Activated CD8-positive, alpha-beta T cell treated with anti-CD3 and anti-CD28 coated beads for 36 hours (primary cell): ENCODE measurements around the gene ZSWIM1. TPM values are rescaled to one million over a fixed set of nuclear protein-coding genes. Genes with fewer than 3 reads are reported as not detected.
A peak's percentile ranks its signal among the peaks of the same experiment; 100 is the strongest.

Experiments
- ATAC-seq: fragments of 200-7000 bp; cut with Tn5 transposase; one replicate; pipeline ENCODE4 v1.10.0; 2021; ENCODE audit warnings: mild to moderate bottlenecking, moderate library complexity
- CTCF ChIA-PET: fragments of 350-600 bp; sonication (Branson Sonifier 250); formaldehyde crosslinking; loops from one replicate; lab custom pipeline; 2021; ENCODE audit warnings: antibody characterized with exemption; lab: Charles Lee
- POLR2A ChIA-PET: fragments of 350-600 bp; sonication (Branson Sonifier 250); formaldehyde crosslinking; loops from one replicate; lab custom pipeline; 2021; ENCODE audit warnings: antibody characterized with exemption; lab: Charles Lee
- DNase-seq: peaks from one replicate; pipeline ENCODE4 v3.0.0-alpha.2; 2020
- H3K27ac Mint-ChIP-seq: one replicate; pipeline ENCODE4 v1.8.0; 2021; ENCODE audit warnings: mild to moderate bottlenecking, mixed read lengths
- H3K27me3 Mint-ChIP-seq: one replicate; pipeline ENCODE4 v1.8.0; 2021; ENCODE audit warnings: mixed read lengths
- H3K36me3 Mint-ChIP-seq: one replicate; pipeline ENCODE4 v1.8.0; 2021; ENCODE audit warnings: low read depth, mixed read lengths
- H3K4me1 Mint-ChIP-seq: one replicate; pipeline ENCODE4 v1.8.0; 2021; ENCODE audit warnings: low read depth, mixed read lengths
- H3K4me3 Mint-ChIP-seq: one replicate; pipeline ENCODE4 v1.8.0; 2021; ENCODE audit warnings: mild to moderate bottlenecking, moderate library complexity, mixed read lengths
- H3K9me3 Mint-ChIP-seq: one replicate; pipeline ENCODE4 v1.8.0; 2021; ENCODE audit warnings: mixed read lengths
- intact Hi-C: fragments of 100-400 bp; cut with micrococcal nuclease; formaldehyde crosslinking; loops from one replicate; pipeline ENCODE4 v1.10.0; 2022
- total RNA-seq, 2 experiments: library from RNA; stranded (reverse); gene quantifications; one replicate each; pipeline ENCODE4 v1.2.3, GENCODE V29; 2021
- TF ChIP-seq, protein P1 (sequence below): fragments of 200-600 bp; IDR thresholded peaks from one replicate; pipeline ENCODE4 v1.8.0; 2022; ENCODE audit warnings: antibody characterized with exemption, mild to moderate bottlenecking

Gene ZSWIM1
- 1 to 10 TPM; 8.2 to 9.1 TPM for total RNA-seq

DNA sequence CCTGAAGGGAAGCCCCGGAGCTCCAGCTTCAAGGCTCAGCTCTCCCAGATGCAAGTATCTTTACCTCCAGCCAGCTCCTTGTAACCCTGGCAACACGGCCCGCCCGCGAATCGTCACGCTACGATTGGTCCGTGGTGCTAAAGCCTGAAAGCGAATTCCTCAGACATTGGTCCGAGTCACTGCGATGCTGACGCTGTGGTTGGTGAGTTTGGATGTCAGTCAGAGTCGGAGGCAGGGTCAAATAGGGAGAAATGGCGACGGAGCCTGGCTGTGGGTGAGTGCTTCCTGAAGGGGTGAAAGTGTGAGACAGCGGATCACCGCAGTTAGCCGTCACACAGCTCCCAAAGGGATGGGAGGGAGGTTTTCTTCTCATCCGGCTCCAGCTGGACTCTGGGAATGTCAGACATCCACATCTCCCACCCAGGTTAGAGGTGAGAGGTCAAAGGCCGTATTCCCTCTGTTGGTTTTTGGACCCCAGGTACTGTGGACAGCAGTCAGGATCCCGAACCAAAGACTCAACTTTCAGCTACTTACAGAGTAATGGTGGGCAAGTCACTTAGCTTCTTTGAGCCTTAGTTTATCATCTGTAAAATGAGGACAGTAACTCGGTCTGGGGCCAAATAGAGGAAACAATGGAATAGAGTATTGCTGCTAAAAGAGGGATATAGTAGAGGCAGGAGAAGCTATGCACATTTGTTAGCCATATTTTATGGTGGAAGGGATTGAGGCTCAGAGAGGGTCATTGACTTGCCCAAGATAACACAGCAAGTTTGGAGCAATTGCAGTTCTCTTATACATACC is at the start of gene ZSWIM1:
TSS of gene ZSWIM1 (plus strand) at position 240 of the 801 bp plus-strand sequence. CDS start 1,366 bp downstream, outside the sequence.
- peaks cover 43% of the 10 kb centered on the region for H3K4me1 Mint-ChIP-seq
- peaks cover 19% of the 10 kb centered on the region for H3K36me3 Mint-ChIP-seq
- peak within 1 kb of the TSS; percentile 93 for H3K27ac Mint-ChIP-seq
- H3K4me3 Mint-ChIP-seq: peak within 1 kb of the TSS; percentile 94
- CTCF ChIA-PET: interaction anchor here (1.0 to 1.9 kb wide), 6 partner anchors 9 to 89 kb away, joined by 4 to 11 read pairs (median 5); no protein-coding TSS in a partner anchor
- intact Hi-C loops: no loop called here
- ATAC-seq: peak; percentile 99
- TF ChIP-seq, protein P1, sequence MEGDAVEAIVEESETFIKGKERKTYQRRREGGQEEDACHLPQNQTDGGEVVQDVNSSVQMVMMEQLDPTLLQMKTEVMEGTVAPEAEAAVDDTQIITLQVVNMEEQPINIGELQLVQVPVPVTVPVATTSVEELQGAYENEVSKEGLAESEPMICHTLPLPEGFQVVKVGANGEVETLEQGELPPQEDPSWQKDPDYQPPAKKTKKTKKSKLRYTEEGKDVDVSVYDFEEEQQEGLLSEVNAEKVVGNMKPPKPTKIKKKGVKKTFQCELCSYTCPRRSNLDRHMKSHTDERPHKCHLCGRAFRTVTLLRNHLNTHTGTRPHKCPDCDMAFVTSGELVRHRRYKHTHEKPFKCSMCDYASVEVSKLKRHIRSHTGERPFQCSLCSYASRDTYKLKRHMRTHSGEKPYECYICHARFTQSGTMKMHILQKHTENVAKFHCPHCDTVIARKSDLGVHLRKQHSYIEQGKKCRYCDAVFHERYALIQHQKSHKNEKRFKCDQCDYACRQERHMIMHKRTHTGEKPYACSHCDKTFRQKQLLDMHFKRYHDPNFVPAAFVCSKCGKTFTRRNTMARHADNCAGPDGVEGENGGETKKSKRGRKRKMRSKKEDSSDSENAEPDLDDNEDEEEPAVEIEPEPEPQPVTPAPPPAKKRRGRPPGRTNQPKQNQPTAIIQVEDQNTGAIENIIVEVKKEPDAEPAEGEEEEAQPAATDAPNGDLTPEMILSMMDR: no peak
- DNase-seq: peak; percentile 100
- no peaks in the 10 kb centered on the region for H3K9me3 Mint-ChIP-seq
- POLR2A ChIA-PET: interaction anchor here (0.8 to 2.5 kb wide), 14 partner anchors 9 to 58 kb away, joined by 3 to 23 read pairs (median 4); partner anchors contain the start of genes ACOT8, CTSA, NEURL2 and PCIF1
- H3K27me3 Mint-ChIP-seq: no peaks in the 10 kb centered on the region

DNA sequence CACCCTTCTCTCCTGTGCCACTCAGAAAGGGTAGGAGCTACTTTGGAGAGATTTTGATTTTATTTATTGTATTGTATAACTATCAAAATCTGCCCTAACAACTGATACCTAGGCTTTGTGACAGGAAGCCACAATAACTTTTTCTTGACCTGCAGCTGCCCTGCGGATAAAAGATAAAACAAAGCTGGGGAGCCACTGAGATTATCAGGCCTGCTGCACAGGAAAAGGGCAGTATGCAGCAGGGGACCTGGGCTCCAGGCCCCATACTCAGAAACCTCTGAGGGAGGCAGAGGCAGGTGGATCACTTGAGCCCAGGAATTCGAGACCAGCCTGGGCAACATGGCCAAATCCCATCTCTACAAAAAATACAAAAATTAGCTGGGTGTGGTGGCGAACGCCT is 48.4 kb upstream of the ZSWIM1 start:
- intact Hi-C loops: no loop called here
- ChIA-PET CTCF (interaction anchor here (1.0 to 1.4 kb wide), 4 partner anchors 33 to 154 kb away, joined by 3 to 8 read pairs (median 4); no protein-coding TSS in a partner anchor), POLR2A (interaction anchor here (0.9 to 1.6 kb wide), 7 partner anchors 8 to 139 kb away, joined by 3 to 5 read pairs (median 4); partner anchors contain the start of genes CTSA, NEURL2, UBE2C and ZNF335)
- ATAC-seq (no peak), DNase-seq (no peak)
- TF ChIP-seq, protein P1: no peak
- Mint-ChIP-seq H3K27ac (no peak overlapping the region), H3K9me3 (no peaks in the 10 kb centered on the region), H3K36me3 (no peaks in the 10 kb centered on the region), H3K4me3 (peak overlapping the region; percentile 73), H3K27me3 (no peaks in the 10 kb centered on the region), H3K4me1 (peaks cover 10% of the 10 kb centered on the region)

DNA sequence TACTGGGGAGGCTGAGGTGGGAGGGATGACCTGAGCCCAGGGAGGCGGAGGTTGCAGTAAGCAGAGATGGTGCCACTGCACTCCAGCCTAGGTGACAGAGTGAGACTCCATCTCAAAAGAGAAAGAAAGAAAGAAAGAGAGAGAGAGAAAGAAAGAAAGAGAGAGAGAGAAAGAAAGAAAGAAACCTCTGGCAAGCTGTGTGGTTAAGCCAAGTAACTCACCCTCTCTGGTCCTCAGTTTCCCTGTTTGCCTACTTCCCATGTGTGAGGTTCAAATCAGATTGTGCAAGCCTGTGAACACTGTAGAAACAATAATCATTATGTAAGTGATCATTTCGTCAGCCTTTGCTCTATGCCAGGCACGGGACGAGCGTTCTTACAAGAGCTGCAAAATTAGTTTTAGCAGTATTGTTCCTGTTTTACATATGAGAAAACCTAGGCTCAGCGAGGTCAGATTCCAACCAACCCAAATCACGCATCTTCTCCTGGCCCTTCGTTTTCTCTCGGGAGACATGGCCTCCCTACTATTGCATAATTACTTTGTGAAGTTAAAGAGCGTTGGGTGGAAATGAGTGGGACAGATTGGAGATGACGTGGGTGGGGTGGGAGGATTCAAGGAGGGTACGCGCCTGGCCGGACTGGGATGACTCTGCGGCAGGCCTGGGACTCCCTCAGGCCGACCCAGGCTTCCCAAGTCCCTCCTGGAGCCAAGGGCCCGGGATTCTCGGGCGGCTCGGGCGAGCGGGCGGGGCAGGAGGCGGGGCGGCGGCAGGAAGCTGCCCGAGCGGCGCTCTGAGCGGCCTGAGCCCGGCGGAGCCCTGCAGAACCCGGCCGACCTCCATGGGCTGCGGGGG is 47.8 kb upstream of the ZSWIM1 start, which contains the start of gene SNX21:
TSS of gene SNX21 (plus strand) at position 770 of the 853 bp plus-strand sequence. CDS start 121 bp downstream, outside the sequence.
- no peaks in the 10 kb centered on the region for H3K36me3 Mint-ChIP-seq
- POLR2A ChIA-PET: interaction anchor here (0.9 to 1.6 kb wide), 8 partner anchors 9 to 139 kb away, joined by 3 to 5 read pairs (median 4); partner anchors contain the start of genes CTSA, NEURL2, UBE2C and ZNF335
- H3K4me3 Mint-ChIP-seq: peak within 1 kb of the TSS; percentile 73
- peak within 1 kb of the TSS; percentile 57 for H3K27ac Mint-ChIP-seq
- CTCF ChIA-PET: interaction anchor here (1.0 to 1.5 kb wide), 5 partner anchors 9 to 154 kb away, joined by 3 to 8 read pairs (median 5); no protein-coding TSS in a partner anchor
- H3K4me1 Mint-ChIP-seq: peaks cover 10% of the 10 kb centered on the region
- ATAC-seq (peak; percentile 78), DNase-seq (peak; percentile 31)
- TF ChIP-seq, protein P1: no peak
- no peaks in the 10 kb centered on the region for H3K27me3 Mint-ChIP-seq
- intact Hi-C loops: no loop called here
- no peaks in the 10 kb centered on the region for H3K9me3 Mint-ChIP-seq

DNA sequence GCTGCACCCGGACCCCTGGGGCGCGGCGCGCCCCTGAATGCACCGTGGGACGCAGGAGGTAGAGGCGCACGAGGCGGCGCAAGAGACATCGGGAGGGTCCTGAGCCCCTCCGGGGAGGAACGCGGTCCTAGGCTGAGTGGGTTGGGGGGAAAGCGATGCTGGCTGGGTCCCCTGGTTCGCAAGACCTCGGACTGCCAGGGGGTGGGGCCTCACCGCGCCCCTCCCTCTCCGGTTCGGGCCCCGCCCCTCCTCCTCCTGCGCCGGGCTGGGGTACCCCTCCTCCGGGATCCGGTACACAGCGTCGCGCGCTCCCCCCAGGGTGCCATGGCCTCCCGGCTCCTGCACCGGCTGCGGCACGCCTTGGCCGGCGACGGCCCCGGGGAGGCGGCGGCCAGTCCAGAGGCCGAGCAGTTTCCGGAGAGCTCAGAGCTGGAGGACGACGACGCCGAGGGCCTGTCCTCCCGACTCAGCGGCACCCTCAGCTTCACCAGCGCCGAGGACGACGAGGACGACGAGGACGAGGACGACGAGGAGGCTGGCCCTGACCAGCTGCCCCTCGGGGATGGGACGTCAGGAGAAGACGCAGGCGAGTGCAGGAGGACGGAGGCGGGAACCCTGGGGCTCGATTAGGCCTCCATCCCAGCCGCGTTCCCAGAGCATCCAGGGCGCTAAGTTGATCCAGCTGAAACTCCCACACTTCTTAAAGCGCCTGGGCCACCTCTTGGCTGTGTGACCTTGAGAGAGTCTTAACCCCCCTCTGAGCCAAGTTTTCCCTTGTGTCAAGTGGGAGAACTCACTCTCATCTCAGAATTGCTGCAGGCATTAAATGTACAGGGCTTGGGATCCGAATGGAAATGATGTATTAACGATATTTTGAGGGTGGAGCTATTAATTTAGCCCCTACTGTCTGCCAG is 46.9 kb upstream of the ZSWIM1 start:
- TF ChIP-seq, protein P1: no peak
- no peaks in the 10 kb centered on the region for H3K27me3 Mint-ChIP-seq
- peak overlapping the region; percentile 73 for H3K4me3 Mint-ChIP-seq
- POLR2A ChIA-PET: interaction anchor here (0.8 to 1.6 kb wide), 7 partner anchors 17 to 138 kb away, joined by 4 to 5 read pairs (median 4); partner anchors contain the start of genes CTSA, NEURL2, UBE2C and ZNF335
- ATAC-seq (peak; percentile 83), DNase-seq (peak; percentile 43)
- CTCF ChIA-PET: interaction anchor here (0.6 to 3.5 kb wide), 6 partner anchors 10 to 682 kb away, joined by 3 to 9 read pairs (median 5); no protein-coding TSS in a partner anchor
- H3K36me3 Mint-ChIP-seq: no peaks in the 10 kb centered on the region
- no peaks in the 10 kb centered on the region for H3K9me3 Mint-ChIP-seq
- intact Hi-C loops: no loop called here
- peaks cover 10% of the 10 kb centered on the region for H3K4me1 Mint-ChIP-seq
- H3K27ac Mint-ChIP-seq: no peak overlapping the region
